Mucosa of stomach (tissue), 1 donor: ENCODE results near the gene CDC42.

Source experiments
- H3K27me3 ChIP-seq: one replicate; pipeline ENCODE4 v1.7.0; 2013; ENCODE audit warnings: mild to moderate bottlenecking, low read length; ENCODE audit not compliant: control insufficient read depth, insufficient read depth
- H3K36me3 ChIP-seq: one replicate; pipeline ENCODE4 v1.7.0; 2013; ENCODE audit warnings: low read length; ENCODE audit not compliant: control insufficient read depth, insufficient read depth
- H3K4me1 ChIP-seq: one replicate; pipeline ENCODE4 v1.7.0; 2013; ENCODE audit warnings: mild to moderate bottlenecking, low read length; ENCODE audit not compliant: control insufficient read depth, insufficient read depth
- H3K4me3 ChIP-seq: one replicate; pipeline ENCODE4 v1.7.0; 2013; ENCODE audit warnings: low read length
- H3K9ac ChIP-seq: one replicate; pipeline ENCODE4 v1.7.0; 2013; ENCODE audit warnings: mild to moderate bottlenecking, low read length, moderate library complexity
- H3K9me3 ChIP-seq: one replicate; pipeline ENCODE4 v1.7.0; 2013; ENCODE audit warnings: mild to moderate bottlenecking, low read length, moderate library complexity; ENCODE audit not compliant: control insufficient read depth
- donor health status: Pancreatic carcinoma.

CDC42 gene

GRCh38 chr1:22118291-22118992 is 65.9 kb downstream of the CDC42 start:
- no peaks in the 10 kb centered on the region for H3K36me3 ChIP-seq
- no peak overlapping the region for H3K9ac ChIP-seq
- no peaks in the 10 kb centered on the region for H3K27me3 ChIP-seq
- no peak overlapping the region for H3K4me3 ChIP-seq
- no peaks in the 10 kb centered on the region for H3K9me3 ChIP-seq
- H3K4me1 ChIP-seq: peaks cover 14% of the 10 kb centered on the region

- Histone ChIP-seq H3K4me1 (peaks cover 6% of the 10 kb centered on the region), H3K9ac (no peak overlapping the region), H3K36me3 (no peaks in the 10 kb centered on the region), H3K4me3 (no peak overlapping the region), H3K27me3 (no peaks in the 10 kb centered on the region), H3K9me3 (no peaks in the 10 kb centered on the region)
Observed at GRCh38 chr1:22119626-22120468, 67.3 kb downstream of the CDC42 start.

GRCh38 chr1:22120469-22120790 is 67.9 kb downstream of the CDC42 start:
- Histone ChIP-seq H3K27me3 (no peaks in the 10 kb centered on the region), H3K9ac (no peak overlapping the region), H3K36me3 (no peaks in the 10 kb centered on the region), H3K4me3 (no peak overlapping the region), H3K4me1 (peaks cover 6% of the 10 kb centered on the region), H3K9me3 (no peaks in the 10 kb centered on the region)

- no peaks in the 10 kb centered on the region for H3K36me3 ChIP-seq
- H3K4me1 ChIP-seq: peaks cover 6% of the 10 kb centered on the region
Observed at GRCh38 chr1:22121421-22121911, 69.0 kb downstream of the CDC42 start.

GRCh38 chr1:22122273-22123070 is 70.0 kb downstream of the CDC42 start:
- no peaks in the 10 kb centered on the region for H3K27me3 ChIP-seq
- H3K36me3 ChIP-seq: no peaks in the 10 kb centered on the region
- H3K9me3 ChIP-seq: no peaks in the 10 kb centered on the region
- no peak overlapping the region for H3K4me3 ChIP-seq
- H3K4me1 ChIP-seq: no peaks in the 10 kb centered on the region
- H3K9ac ChIP-seq: no peak overlapping the region

More at GRCh38 chr1:22121421-22121911, 69.0 kb downstream of the CDC42 start:
- H3K27me3 ChIP-seq: no peaks in the 10 kb centered on the region
- H3K9me3 ChIP-seq: no peaks in the 10 kb centered on the region
- no peak overlapping the region for H3K9ac ChIP-seq
- H3K4me3 ChIP-seq: no peak overlapping the region

GRCh38 chr1:22123071-22123390 is 70.5 kb downstream of the CDC42 start:
- Histone ChIP-seq H3K4me3 (no peak overlapping the region), H3K27me3 (no peaks in the 10 kb centered on the region), H3K9me3 (no peaks in the 10 kb centered on the region), H3K9ac (no peak overlapping the region), H3K4me1 (no peaks in the 10 kb centered on the region), H3K36me3 (no peaks in the 10 kb centered on the region)

- no peak overlapping the region for H3K4me3 ChIP-seq
- no peaks in the 10 kb centered on the region for H3K9me3 ChIP-seq
- no peaks in the 10 kb centered on the region for H3K27me3 ChIP-seq
- H3K9ac ChIP-seq: no peak overlapping the region
- H3K4me1 ChIP-seq: no peaks in the 10 kb centered on the region
- H3K36me3 ChIP-seq: no peaks in the 10 kb centered on the region
Observed at GRCh38 chr1:22123901-22124404, 71.4 kb downstream of the CDC42 start.

GRCh38 chr1:22124592-22125229 is 72.2 kb downstream of the CDC42 start:
- Histone ChIP-seq H3K4me1 (no peaks in the 10 kb centered on the region), H3K36me3 (no peaks in the 10 kb centered on the region), H3K4me3 (no peak overlapping the region), H3K27me3 (no peaks in the 10 kb centered on the region), H3K9ac (no peak overlapping the region), H3K9me3 (no peaks in the 10 kb centered on the region)

- Histone ChIP-seq H3K4me1 (no peaks in the 10 kb centered on the region), H3K9me3 (no peaks in the 10 kb centered on the region), H3K27me3 (no peaks in the 10 kb centered on the region), H3K4me3 (no peak overlapping the region), H3K36me3 (no peaks in the 10 kb centered on the region), H3K9ac (no peak overlapping the region)
Observed at GRCh38 chr1:22126531-22126930, 74.0 kb downstream of the CDC42 start.

- peaks cover 2% of the 10 kb centered on the region for H3K27me3 ChIP-seq
- H3K9me3 ChIP-seq: no peaks in the 10 kb centered on the region
- H3K4me1 ChIP-seq: peaks cover 3% of the 10 kb centered on the region
- H3K9ac ChIP-seq: no peak overlapping the region
- no peak overlapping the region for H3K4me3 ChIP-seq
- H3K36me3 ChIP-seq: no peaks in the 10 kb centered on the region
Observed at GRCh38 chr1:22127248-22127647, 74.7 kb downstream of the CDC42 start.

- H3K4me1 ChIP-seq: peaks cover 5% of the 10 kb centered on the region
Observed at GRCh38 chr1:22127731-22128130, 75.2 kb downstream of the CDC42 start.

More at GRCh38 chr1:22127731-22128130, 75.2 kb downstream of the CDC42 start:
- Histone ChIP-seq H3K27me3 (peaks cover 4% of the 10 kb centered on the region), H3K4me3 (no peak overlapping the region), H3K36me3 (no peaks in the 10 kb centered on the region), H3K9me3 (no peaks in the 10 kb centered on the region), H3K9ac (no peak overlapping the region)
